GM10266 (cell line): ENCODE data around the gene ANO1.

Experiments used
- DNase-seq: peaks from one replicate; pipeline ENCODE4 v3.0.0; 2012; ENCODE audit errors: extremely low spot score
- CTCF ChIP-seq: IDR thresholded peaks from 2 replicates; pipeline ENCODE4 v1.5.1; 2012; ENCODE audit warnings: mild to moderate bottlenecking, low read depth; ENCODE audit not compliant: control insufficient read depth, insufficient read depth; ENCODE audit errors: missing control alignments

ANO1 gene

GRCh38 chr11:70161043-70161625, 83.0 kb downstream of the ANO1 start:
- no peak for DNase-seq
- no peak for TF ChIP-seq CTCF

GRCh38 chr11:70164705-70165104, 86.6 kb downstream of the ANO1 start:
- TF ChIP-seq CTCF = no peak
- no peak for DNase-seq

DNA sequence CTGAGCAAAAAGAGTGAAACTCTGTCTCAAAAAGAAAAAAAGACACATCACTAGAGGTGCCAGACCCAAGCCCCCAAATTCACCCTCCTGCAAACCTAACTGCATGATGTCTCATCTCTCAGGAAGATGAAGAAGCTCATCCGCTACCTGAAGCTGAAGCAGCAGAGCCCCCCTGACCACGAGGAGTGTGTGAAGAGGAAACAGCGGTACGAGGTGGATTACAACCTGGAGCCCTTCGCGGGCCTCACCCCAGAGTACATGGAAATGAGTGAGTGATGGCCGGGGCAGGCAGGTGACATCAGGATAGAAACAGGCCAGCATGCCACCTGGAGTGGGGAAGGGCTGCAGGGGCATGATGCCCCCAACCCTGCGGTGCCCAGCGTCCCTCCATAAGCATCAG, 89.0 kb downstream of the ANO1 start:
- DNase-seq = no peak
- no peak for TF ChIP-seq CTCF

DNA sequence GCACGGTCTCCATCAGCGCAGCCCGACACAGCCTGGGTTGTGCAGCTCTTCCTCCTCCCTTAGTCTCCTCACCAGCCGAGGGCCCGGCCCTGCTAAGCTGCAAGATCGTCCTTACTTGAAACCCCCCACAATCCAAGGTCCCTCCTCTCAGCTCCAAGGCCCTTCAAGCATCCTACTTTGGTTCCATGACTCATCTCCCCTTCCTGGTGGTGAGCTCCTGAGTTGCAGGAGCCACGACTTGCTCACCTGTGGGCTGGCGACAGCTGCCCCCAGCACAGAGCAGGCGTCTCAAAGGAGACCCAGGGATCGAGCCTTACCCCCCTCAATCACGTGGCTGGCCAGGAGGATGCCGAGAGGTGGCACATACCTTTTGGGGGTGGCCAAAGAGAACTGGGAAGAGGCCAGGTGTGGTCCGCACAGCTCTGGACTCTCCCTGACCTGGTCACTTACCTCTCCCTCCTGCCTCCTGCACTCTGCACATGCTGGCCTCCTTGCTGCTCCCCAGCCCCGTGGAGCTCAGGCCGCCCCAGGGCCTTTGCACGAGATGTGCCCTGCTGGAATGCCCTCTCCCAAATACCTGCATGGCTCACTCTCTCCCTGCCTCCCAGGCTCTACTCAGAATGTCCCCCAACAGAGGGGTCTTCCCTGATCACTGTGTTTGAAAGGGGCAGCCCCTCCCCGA, 89.7 kb downstream of the ANO1 start:
- DNase-seq = no peak
- TF ChIP-seq CTCF = no peak

DNA sequence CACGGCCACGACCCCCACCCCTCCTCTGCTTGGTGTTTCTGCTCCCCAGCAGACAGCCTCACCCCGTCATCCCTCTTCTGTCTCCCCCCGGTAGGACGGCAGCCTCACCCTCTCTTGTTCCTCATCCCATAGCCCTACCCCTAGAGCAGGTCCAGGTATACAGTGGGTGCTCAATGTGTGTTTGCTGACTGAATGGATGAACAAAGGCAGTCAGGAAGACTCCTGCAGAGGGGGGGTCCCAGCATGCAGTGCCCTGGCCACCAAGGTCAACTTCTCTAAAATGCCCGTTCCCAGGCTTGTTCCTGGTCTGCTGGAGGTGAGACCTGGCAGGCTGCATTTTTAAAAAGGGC, 90.3 kb downstream of the ANO1 start:
- TF ChIP-seq CTCF = no peak
- no peak for DNase-seq

DNA sequence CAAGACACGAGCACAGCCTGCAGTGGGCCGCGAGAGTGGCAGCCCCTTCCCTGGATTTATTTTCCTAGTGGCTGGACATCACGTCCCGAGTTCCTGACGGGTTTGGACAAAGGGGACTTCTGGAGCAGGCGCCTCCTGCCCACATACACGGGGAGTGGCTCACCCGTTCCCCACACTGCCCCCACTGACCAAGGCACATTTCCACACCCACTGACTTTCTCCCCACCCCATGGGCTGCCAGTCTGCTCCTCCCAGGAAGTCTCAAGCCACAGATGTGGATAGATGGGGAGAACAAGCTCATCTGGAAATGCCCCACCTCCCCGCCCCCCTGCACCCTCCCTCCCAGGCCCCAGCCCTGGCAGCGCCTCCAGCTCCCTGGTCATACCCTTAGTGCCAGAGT, 91.0 kb downstream of the ANO1 start:
- no peak for DNase-seq
- no peak for TF ChIP-seq CTCF

- no peak for TF ChIP-seq CTCF
- DNase-seq = no peak
Observed at GRCh38 chr11:70169632-70170031, 91.5 kb downstream of the ANO1 start.
